VCaP (cell line): ENCODE measurements around the gene CCDC6.
"Not testable (repeated sequence)": the region's sequence is repeated elsewhere in the genome, so short reads cannot be mapped to it uniquely, and the experiment has no call there.

Experiments used
- H3K27ac ChIP-seq: fragments of 450-650 bp; 2 replicates; pipeline ENCODE4 v1.5.1; 2017
- TF ChIP-seq, protein P1 (sequence below): fragments of 450-650 bp; conservative IDR thresholded peaks from 2 replicates; pipeline ENCODE4 v1.5.1; 2017; ENCODE audit warnings: mild to moderate bottlenecking, moderate library complexity

The CCDC6 gene

GRCh38 chr10:59887006-59887405 is 19.4 kb downstream of the CCDC6 start:
- H3K27ac ChIP-seq, result no peak overlapping the region
- TF ChIP-seq, protein P1, sequence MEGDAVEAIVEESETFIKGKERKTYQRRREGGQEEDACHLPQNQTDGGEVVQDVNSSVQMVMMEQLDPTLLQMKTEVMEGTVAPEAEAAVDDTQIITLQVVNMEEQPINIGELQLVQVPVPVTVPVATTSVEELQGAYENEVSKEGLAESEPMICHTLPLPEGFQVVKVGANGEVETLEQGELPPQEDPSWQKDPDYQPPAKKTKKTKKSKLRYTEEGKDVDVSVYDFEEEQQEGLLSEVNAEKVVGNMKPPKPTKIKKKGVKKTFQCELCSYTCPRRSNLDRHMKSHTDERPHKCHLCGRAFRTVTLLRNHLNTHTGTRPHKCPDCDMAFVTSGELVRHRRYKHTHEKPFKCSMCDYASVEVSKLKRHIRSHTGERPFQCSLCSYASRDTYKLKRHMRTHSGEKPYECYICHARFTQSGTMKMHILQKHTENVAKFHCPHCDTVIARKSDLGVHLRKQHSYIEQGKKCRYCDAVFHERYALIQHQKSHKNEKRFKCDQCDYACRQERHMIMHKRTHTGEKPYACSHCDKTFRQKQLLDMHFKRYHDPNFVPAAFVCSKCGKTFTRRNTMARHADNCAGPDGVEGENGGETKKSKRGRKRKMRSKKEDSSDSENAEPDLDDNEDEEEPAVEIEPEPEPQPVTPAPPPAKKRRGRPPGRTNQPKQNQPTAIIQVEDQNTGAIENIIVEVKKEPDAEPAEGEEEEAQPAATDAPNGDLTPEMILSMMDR, result no peak

- H3K27ac ChIP-seq, result no peak overlapping the region
- TF ChIP-seq, protein P1, result no peak
Observed at GRCh38 chr10:59885430-59886134, 20.8 kb downstream of the CCDC6 start.

DNA sequence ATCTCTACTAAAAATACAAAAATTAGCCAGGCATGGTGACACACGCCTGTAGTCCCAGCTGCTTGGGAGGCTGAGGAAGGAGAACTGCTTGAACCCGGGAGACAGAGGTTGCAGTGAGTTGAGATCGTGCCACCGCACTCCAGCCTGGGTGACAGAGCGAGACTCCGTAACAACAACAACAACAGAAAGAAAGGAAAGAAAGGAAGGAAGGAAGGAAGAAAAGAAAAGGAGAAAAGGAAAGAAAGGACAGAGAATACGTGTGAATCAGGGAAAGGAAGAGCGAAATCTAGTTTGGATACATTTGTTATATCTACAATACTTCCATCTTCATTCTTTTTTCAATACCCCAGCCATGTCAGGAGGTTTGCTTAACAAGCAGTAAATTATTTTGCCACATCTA is 21.5 kb downstream of the CCDC6 start:
- not testable (repeated sequence) for H3K27ac ChIP-seq

- TF ChIP-seq, protein P1, result no peak
- no peak overlapping the region for H3K27ac ChIP-seq
Observed at GRCh38 chr10:59881640-59882039, 24.7 kb downstream of the CCDC6 start.

GRCh38 chr10:59880971-59881510 is 25.3 kb downstream of the CCDC6 start:
- H3K27ac ChIP-seq, result no peak overlapping the region
- TF ChIP-seq, protein P1, result no peak

GRCh38 chr10:59880019-59880717 is 26.2 kb downstream of the CCDC6 start:
- TF ChIP-seq, protein P1, result no peak
- H3K27ac ChIP-seq, result no peak overlapping the region

DNA sequence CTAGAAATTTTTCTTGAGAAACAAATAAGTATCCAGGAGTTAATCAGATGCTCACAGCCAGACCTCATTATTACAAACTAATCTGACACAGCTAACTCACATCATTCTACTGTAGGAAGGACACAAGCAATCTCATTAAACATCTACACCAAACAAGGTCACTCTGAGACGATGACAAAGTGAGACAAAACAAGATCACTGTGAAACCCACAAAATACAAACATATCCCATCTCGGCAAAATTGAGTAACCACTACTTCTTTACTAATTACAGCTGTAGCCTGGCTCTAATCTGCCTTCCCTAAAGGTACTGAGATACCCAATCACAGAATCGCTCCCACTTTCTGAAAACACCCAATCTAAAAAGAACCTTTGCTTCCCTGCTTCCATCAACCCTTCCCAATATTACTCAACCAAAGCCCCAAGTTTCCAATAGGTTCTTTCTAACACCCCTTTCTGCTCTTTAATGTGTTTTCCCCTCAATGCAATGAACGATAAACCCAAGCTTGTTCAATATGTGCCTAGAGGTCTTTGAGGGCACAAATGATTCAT is 26.9 kb downstream of the CCDC6 start:
- no peak overlapping the region for H3K27ac ChIP-seq
- TF ChIP-seq, protein P1, result no peak
